ENCODE measurements around the gene DPH5. TPM values are rescaled to one million over a fixed set of nuclear protein-coding genes. Genes with fewer than 3 reads are reported as not detected.

Gene DPH5
- total and polyA plus RNA-seq, 2 donors (not counting 3 experiments of a cell fraction or from before 2014, with no cell fraction given) = 37.2 to 43.6 TPM

GRCh38 chr1:100968621-100969020, 57.0 kb downstream of the DPH5 start:
- DNase-seq (ENCODE audit: low read depth, low spot score) (no peak), FAIRE-seq (no peak)
- ChIA-PET POLR2A (no interaction called here), CTCF (interaction anchor here (1.3 to 2.2 kb wide), 2 partner anchors 9 to 19 kb away, joined by 3 to 11 read pairs; no protein-coding TSS in a partner anchor)
- H3K27ac ChIP-seq (ENCODE audit: insufficient read depth, low read depth, low read length) = no peak overlapping the region
- no peak overlapping the region for H3K9ac ChIP-seq (replicated peaks; ENCODE audit: extremely low read depth, insufficient read depth, low read length)
- no peaks in the 10 kb centered on the region for H3K4me1 ChIP-seq (ENCODE audit: control insufficient read depth, extremely low read depth, insufficient read depth, low read length)
- H3K4me3 ChIP-seq (replicated peaks in 1 of 3; ENCODE audit: insufficient read depth in 1 of 3, low read depth in 1 of 3, low read length in 3 of 3) = no peak overlapping the region
- peaks cover 6% of the 10 kb centered on the region for H3K79me2 ChIP-seq (ENCODE audit: control insufficient read depth, insufficient read depth, low read length)
- no peak overlapping the region for H2AFZ ChIP-seq (ENCODE audit: low read depth, low read length)
- H4K20me1 ChIP-seq (replicated peaks; ENCODE audit: control insufficient read depth, extremely low read depth, insufficient read depth, low read length) = no peaks in the 10 kb centered on the region
- intact Hi-C loops (cut with micrococcal nuclease) (no loop called here), dilution Hi-C loops (cut with MboI; ENCODE audit: extremely low pct_ligation_motif_present, low sequenced_read_pairs) (no loop called here)
- no TSS peak for BruUV-seq (replicated peaks)
- no peaks in the 10 kb centered on the region for H3K9me1 ChIP-seq (replicated peaks; ENCODE audit: control insufficient read depth, extremely low read depth, insufficient read depth, low read length)
- no peaks in the 10 kb centered on the region for H3K27me3 ChIP-seq (ENCODE audit: control insufficient read depth in 2 of 2, insufficient read depth in 2 of 2, low read length in 2 of 2)
- TF ChIP-seq MAX (IDR thresholded peaks at IDR 0.05; ENCODE audit: insufficient read depth, insufficient read length) (no peak), GATA2 (IDR thresholded peaks at IDR 0.05; ENCODE audit: insufficient read depth, insufficient read length, low read depth, low read length) (no peak), POLR2A (IDR thresholded peaks at IDR 0.05; ENCODE audit: low read depth, low read length) (no peak), EZH2 (IDR thresholded peaks at IDR 0.05; ENCODE audit: borderline replicate concordance, low read depth, low read length, severe bottlenecking) (no peak), POLR2AphosphoS5 (IDR thresholded peaks at IDR 0.05; ENCODE audit: insufficient read depth, low read depth, low read length) (no peak), MYC (IDR thresholded peaks at IDR 0.05; ENCODE audit: low read depth, low read length) (no peak), JUN (IDR thresholded peaks at IDR 0.05; ENCODE audit: borderline replicate concordance, insufficient read depth, insufficient read length, low read depth) (no peak), CTCF (IDR thresholded peaks at IDR 0.05; ENCODE audit: extremely low read depth in 1 of 2, insufficient read depth in 1 of 2, low read depth in 1 of 2, low read length in 2 of 2) (no peak), FOS (IDR thresholded peaks at IDR 0.05; ENCODE audit: borderline replicate concordance, insufficient read depth, low read length) (no peak)
- peaks cover 5 to 24% of the 10 kb centered on the region in 2 experiments for H3K36me3 ChIP-seq (ENCODE audit: control insufficient read depth in 2 of 2, extremely low read depth in 1 of 2, insufficient read depth in 2 of 2, low read length in 2 of 2)
- no peaks in the 10 kb centered on the region for H3K9me3 ChIP-seq (replicated peaks; ENCODE audit: control insufficient read depth, insufficient read depth, low read length)
- H3K4me2 ChIP-seq (ENCODE audit: insufficient read depth, low read length) = no peak overlapping the region

Measured in endothelial cell of umbilical vein (primary cell).